HG03571 (cell line): ENCODE data around the gene POLD4.

Experiments used
- ATAC-seq: cut with Tn5 transposase; IDR thresholded peaks from one replicate; pipeline ENCODE4 v1.9.1; 2021; ENCODE audit not compliant: unreplicated experiment

Gene POLD4

DNA sequence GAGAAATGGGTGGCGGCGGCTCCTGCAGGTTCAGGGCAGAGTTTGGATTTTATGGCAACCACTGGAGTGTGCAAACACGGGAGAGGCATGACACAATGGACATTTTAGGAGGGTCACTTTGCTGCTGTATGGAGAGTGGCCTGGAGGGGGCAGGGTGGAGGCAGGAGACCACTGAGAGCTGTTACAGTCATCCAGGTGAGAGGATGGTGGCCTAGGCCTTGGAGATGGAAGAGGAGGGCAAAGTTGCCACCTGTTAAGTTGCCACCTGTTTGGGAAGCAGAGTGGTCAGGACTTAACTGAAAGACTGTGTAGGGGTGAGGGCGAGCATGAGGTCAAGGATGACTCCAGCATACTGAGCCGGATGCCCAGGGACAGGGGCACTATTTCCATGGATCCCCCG, 36.1 kb upstream of the POLD4 start:
- ATAC-seq: no peak

DNA sequence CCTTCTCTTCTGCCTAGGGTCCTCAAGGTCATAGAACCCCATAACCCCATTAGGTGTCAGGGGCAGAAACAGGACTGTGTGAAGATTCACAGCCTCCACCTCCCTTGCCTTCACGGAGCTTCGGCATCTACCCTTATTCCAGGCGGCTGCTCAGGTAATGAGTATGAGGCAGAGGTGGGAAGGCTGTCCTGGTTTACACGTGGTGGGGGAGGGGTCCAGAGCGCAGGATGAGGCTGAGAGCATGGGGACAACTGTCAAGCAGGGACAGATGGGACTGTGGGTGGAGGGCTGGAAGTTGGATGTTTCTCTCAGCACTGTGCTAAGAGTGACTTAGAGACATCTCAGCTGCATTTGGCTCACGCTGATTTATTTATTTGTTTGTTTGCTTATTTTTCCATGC, 34.2 kb upstream of the POLD4 start:
- no peak for ATAC-seq

DNA sequence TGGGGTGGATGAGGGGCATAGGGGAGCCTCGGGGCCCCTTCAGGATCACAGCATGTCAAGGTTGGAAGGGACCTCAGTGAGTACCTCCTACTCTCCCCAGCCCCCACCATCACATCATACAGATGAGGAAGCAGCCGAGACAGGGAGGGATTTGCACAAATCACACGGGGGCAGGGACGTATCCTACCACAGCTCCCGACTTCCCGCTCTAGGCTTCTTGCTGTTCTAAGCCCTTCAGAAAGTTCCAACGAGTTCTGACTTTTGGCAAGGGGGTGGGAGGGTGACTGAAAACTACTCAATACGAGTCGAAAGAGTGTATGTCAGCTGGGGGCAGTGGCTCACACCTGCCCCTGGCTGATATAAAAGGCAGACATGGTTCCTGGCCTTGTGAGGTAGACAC, 33.7 kb upstream of the POLD4 start:
- ATAC-seq: no peak

DNA sequence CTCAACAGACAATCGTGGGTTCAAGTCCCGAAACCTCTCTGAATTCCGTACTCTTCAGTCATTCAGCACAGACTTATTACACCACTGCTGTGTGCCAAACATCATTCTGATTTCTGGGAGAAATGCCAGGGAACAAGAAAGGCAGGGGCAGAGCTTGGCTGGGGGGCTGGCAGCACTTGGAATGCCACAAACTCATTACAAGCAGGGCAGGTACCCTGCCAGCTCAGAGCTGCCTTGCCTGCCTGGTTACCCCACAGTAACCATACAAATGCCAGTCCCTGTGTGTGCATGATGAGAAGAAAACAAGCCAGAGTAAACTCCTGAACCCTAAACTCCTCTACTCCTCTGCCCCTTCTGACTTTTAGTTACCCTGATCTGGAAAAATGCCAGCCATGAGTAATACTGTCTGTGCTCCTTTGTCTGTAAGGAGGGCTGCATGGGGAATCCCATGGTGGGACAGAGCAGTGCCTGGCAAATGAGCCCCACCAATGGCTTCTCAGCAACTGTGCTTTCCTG, 31.6 kb upstream of the POLD4 start:
- ATAC-seq: no peak

DNA sequence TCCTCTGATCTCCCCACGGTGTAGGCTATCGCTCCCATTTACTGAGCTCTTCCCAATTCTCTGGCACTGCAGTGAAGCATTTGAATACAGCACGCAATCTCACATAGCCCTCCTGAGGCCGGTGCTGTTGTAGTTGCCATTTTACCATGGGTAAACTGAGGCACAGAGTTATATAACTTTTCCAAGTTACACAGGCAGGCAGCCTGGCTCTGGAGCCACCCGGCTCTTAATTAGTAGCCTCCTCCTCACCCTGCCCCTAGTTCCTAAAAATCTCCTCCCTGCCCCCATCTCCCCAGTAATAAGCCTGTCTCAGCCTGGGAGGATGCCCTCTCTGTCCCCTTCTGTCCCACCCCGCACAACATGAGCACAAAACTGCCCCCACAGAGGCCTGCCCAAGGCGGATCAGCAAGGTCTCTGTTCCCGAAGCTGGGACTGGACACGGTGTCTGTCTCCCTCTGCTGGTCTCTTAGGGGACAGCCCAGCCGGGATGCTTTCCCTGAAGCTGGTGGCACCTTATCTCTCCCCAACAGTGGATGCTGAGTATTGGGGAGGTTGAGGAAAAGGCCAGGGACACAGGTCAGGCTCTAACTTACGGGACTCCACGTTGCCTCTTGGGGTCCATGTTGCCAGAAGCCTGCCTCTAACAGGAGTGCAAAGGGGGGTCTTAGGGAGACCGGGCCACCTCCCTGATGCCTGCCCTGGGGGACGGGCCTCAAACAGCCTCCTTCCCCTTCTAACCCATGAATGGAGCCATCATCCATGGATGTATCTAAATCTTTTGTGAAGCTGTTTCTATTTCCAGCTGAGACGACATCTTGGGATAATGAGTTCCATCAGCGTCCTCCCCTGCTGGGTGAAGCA, 29.2 kb upstream of the POLD4 start:
- no peak for ATAC-seq

DNA sequence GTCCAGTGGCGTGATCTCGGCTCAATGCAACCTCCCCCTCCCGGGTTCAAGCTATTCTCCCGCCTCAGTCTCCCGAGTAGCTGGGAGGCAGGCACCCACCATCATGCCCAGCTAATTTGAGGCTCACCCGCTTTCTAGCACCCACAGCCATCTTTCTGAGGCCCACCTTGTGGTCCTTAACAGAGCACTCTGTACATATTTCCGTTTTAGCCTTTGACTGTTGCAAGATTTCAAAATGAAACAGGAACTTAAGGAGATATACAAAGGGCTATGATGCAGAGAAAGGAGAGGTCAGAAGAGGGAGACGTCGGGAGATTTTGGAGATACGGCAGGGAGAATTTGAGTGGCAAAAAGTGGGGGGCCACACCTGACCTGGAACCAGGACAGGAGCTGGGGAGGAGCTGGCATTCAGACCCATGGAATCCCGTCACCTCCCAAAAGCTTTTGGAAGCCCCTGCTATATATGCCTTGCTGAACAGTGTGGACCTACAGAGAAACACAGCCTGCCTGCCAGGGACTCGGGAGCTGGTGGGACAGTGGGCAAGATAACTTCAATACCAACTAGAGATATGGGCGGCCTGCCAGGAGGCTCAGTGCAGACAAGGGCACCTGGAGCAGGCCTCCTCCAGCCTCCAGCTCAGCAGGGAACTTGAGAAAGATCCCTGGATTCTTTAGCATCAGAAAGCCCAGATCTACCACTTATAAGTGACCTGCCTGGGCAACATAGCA, 28.1 kb upstream of the POLD4 start:
- no peak for ATAC-seq

DNA sequence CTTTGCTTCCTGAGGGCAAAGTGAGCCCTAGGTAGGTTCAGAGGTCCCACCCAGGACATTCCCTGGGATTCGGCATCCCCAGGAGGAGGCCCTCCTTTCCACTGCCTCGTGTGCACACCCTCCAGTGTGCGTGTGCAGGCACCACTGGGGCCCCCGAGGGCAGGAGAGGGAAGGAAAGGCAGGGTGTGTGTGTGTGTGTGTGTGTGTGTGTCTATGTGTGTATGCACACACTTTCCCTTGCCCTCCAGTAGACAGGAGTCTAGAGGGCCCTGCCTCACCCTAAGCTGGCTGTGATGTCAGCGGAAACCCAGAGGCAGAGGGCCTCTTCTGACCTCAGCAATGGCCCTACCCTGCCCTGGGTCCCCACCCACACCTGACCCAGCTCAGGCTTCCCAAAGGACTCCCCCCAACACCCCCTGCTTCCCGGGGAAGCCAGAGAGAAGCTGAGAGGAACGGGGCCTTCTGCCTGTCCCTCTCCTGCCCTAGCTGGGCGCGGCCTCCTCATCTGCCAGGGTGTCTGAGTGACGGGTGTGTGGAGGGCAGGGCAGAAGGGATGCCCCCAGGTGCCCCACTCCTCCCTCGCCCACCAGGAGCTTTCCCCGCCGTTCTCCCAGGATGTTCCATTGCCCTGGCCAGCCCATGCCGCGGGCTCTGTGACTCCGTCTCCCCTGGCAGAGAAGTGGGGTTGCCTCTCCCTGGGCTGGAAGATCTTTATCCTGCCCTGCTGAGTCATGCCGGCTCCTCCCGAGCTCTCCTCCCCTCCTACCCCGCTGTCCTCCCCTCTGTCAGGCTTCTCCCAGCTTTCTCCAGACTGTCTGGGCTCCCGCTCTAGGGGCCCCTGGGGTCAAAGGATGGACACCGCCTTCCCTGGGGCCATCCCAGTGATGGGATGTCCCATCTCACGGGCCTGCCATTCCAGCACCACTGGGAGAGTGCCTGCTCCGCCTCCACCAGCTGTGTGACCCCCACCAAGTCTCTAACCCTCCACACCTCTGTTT, 26.0 kb upstream of the POLD4 start:
- ATAC-seq: no peak

DNA sequence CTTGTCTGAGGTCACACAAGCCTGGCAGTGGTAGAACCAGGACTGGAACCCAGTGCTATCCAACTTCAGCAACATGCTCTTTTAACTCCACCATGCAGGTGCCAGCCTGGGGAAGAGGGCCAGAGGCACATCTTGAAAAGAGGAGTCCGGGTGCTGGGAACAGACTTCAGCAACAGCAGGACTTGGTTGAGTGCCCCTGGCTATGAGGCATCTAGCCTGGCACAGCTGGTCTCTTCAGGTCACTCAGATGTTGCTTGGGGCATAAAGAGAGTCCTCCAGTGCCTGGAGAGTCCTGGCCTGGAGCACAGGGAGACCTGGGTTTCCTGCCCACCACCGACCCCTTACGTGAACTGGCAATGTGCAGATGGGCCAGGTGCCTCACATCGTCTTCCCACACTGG, 25.2 kb upstream of the POLD4 start:
- ATAC-seq: no peak

DNA sequence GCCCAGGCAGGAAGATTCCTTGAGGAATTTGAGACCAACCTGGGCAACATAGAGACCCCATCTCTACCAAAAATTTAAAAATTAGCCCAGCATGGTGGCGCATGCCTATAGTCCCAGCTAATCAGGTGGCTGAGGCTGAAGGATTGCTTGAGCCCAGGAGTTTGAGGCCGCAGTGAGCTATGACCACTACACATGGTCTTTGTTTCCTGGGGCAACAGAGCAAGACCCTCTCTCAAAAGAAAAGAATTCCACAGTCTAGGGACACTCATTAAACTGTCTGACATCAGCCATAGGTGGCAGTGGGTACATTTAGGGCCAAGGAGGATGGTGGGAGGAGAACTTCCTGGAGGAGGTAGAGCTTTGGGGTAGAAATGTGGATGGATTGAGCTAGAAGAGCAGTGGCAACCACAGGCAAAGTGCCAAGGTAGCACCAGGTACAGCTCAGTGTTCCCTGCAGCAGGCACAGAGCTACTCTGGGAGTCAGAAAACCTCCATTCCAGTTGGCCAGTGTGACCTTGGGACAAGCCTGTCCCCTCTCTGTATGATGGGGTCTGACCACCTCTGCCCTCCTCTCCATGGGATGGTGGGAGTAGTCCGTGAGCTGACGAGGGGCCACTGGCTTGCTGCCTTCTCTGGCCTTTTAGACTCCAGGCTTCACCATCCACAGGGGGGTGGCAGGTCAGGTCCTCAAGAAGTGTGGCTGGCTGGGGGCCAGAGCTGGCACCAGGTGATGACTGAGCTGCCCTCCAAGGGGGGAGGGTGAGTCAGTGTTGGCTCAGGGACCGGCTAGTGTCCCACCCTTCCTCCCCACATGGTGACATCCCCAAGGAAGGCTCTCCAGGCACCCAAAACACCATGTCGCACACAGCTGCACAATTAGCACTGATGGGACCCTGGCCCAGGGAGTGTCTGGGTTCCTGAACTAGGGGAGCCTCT, 23.8 kb upstream of the POLD4 start:
- no peak for ATAC-seq

DNA sequence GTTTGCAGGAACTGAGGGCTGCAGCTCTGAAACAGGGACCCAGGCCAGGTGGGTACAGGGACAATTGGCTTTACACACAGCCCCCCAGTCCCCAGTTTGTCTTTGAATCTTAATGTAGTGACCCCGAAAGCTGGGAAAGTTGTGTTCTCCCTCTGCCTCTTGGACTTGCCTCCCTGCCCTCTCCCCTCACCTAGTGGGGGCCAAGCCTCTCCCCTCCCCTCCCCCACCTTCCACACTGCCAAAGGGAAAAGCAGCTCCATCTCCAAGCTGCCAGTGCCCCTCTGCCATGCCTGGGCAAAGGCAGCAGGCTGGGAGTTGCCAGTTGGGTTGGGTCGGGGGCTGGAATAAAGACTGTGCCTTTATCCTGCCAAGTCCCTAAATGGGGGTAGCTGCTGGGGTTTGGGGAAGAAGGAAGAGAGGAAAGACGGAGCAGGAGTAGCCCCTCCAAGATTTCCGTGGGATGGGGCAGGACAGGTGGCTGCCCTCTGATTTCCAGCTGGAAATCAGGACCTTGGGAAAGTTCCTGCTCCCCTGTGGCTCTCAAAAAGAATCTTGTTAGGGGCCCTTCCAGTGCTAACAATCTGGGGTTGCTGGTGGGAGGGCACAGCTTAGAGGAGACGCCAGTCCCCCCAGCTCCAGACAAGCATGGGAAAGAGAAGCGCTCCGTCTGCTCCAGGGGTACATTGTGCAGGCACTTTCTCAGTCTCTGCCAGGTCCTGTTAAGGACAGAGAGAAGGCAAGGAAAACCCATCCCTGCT, 22.9 kb upstream of the POLD4 start:
- no peak for ATAC-seq

DNA sequence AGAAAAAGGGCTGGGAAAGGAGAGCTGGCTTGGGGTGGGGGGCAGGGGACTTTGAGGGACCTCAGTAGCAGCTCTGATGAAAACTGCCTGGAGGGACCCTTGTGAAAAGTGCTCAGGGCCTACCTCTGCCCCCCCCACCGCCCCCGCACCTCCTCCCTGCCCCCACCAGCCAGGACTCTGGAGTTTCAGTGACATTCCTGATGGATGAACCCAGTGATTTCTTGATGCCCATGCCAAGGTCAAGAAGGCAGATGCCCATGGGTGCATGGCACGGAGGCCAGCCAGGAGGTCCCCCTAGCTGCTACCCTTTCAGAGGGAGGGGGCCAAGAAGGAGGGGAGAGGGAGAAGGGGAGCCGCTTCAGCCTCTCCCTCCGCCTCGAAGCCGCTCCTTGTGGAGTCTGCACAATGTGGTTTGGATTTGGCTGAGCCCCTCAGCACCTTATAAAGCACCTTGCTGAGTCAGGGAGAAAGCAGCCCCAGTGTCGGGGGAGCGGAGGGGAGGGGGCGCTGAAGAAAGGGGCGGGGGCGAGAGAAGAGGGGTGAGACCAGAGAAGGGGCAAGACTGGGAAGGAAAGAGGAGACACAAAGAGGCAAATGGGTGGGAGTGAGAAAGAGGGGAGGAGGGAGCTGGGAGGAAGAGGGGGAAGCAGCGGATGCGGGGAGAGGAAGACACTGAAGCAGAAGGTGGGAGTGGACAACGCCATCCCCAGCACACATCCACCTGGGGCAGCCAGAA, 22.1 kb upstream of the POLD4 start:
- ATAC-seq: no peak

DNA sequence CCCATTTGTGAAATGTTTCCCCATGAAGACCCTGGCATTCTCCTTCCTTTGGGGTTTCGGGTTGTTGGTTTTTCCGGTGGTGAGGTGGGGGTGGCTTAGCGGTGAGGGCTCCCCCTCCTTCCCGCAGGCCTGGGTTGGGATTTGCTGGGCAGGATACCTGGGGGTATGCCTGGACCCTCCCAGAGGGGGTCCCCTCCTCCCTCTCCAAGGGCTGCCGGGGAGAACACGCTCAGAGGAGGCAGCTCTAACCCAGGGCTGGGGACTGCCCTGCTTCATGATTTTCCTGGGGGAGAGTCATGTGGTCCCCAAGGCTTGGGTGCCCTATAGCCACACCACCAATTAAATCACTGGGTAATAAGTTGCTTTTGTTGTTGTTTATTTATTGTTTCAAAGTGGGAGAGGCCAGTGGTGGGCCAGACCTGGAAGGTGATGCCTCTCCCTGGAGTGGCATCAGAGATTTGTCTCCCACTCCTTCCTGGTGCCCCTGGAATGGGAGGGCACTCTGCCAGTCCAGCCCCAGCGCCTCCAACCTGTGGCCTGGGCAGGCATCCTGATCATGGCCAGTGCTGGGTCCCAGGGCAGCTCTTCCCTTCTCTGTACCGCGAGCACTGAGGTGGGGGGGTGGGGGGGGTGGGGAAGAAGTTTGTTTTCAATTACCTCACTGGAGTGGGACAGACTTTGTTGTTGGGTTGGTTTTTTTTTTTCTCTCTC, 21.4 kb upstream of the POLD4 start:
- no peak for ATAC-seq

DNA sequence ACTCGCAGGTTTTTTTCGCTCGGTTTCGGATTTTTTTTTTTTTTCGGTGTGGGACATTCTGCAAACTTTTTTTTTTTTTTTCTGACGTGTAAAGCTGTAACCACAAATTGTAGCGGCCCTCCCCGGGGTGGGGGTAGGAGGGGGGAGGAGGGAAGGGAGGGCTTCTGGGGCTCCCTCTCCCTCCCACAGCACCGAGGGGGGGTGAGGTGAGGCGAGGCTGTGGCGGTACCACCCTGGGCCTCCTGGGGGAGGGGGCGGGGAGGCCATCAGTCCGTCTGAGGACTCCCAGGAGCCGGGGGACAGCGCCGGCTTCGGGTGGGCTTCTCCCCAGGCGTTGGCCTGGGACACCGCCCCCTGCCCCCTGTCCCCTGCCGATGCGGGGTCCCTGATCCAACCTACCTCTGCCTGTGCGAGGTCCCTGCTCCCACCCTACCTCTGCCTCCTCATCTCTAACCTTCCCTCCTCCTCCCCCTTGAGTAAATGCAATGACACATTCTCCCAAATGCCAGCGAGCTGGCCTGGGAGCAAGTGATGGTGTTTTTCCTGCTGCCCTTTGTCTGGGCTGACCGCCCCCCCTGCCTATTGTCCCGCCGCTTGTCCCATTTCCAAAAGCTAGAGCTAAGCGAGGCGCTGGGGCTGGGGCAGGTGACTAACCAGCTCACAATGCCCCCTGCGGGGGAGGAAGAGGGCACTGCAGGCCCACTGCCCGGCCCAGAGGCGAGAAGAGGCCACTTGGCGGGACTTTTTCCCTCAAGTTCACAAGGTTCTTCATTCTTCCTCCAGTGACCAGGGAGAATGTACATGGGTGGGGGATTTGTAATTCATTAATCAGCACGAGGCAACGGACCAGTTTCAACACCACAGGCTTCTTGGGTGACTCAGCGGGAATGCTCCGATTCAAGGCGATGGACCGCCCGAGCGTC, 20.6 kb upstream of the POLD4 start:
- no peak for ATAC-seq

DNA sequence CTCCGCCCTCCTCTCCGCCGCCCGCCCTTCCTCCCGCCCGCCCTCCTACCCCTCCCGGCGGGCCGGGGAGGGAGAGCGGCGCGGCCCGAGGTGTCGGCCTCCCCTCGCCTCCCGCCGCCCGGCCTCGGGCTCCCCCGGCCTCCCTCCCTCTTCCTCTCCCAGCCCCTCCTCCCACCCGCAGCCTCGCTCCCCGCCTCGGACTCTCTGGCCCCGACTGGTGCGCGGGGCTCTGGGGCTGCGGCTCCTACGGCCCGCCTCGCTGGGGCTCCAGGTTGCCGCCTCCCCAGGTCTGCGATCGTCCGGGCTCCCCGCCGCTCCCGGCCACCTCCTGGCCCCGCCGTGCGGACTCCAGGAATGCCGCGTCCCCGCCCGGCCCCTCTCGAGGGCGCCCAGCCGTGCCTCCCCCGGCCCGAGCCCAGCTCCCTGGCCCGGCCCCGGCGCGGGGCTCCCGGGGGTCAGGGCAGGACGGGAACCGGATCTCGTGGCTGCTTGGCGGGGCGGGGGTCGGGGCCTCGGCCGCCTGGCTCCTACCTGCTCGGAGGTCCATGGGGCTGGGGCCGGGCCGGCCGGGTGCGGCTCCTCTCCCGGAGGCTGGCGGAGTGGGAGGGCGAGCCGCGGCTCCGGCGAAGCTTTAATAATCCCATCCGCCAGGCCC, 19.8 kb upstream of the POLD4 start, which contains the start of gene CLCF1:
TSS of gene CLCF1 (minus strand) at position 606 of the 655 bp plus-strand sequence. CDS start at position 547, 59 bp downstream.
- no peak for ATAC-seq

DNA sequence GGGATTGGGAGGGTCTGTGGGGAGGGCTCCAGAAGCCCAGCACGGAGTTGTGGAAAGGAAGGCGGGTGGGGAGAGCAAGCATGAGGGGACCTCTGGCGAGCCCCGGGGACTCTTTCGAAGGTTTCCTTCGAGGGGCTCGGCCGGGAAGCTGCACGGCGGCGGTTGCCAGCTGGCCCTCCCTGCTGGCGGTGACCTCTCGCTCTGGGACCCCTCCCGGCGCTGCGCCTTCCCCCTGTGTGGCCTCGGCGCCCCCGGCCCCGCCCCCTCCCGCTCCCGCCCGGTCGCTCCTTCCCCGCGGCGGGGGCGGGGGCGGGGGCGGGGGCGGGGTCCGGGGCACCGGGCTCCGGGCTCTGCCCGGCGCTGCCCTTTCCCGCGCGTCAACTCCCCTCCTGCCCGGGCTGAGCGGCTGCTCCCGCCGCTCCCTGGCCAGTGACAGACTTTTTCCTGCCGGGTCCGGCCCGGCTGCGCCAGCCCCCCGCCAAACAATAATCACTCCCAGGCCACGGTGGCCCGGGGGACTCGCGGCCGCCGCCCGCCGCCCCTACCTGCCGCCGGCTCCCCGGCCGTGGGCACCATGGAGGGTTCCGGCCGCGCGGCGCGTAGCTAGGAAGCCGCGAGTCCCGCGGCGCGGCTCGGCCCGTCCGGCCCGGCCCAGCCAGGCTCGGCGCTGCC, 19.1 kb upstream of the POLD4 start:
- no peak for ATAC-seq

DNA sequence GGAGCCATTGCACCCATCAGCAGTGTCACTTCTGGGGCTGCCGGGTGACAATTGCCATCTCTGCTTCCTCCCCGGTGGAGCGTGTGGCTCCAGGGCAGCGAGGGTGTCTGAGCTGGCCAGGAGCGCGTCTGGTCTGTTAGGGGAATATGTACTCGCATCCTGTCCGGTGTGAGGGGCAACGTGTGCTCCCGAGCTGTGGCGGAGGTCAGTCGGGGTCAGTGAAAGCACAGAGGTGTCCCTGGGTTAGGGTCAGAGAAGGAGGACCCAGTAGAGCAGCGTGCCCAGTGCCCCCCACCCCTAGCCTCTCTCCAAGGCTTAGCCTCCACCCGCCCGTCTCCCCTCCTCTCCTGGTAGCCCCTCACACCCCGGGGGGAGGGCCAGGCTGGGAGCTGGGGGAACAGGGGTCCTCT, 18.6 kb upstream of the POLD4 start:
- ATAC-seq: no peak
